Panc1 (cell line): Measurements from ENCODE around the gene GLIPR1L2. TPM values are rescaled to one million over a fixed set of nuclear protein-coding genes. Genes with fewer than 3 reads are reported as not detected.

Experiments
- ATAC-seq: fragments of 200-7000 bp; cut with Tn5 transposase; 2 replicates; pipeline ENCODE4 v1.9.1; 2020; ENCODE audit warnings: mild to moderate bottlenecking, moderate library complexity
- BruUV-seq: library from RNA; stranded (reverse); fragments of 400-500 nt; replicated peaks from 2 replicates; lab custom pipeline; 2021; lab: Mats Ljungman, UMichigan
- CTCF ChIA-PET: fragments of 300-600 bp; sonication (Branson Sonifier 250); formaldehyde crosslinking; loops from one replicate; lab custom pipeline; 2022; ENCODE audit warnings: antibody characterized with exemption; lab: Charles Lee
- POLR2A ChIA-PET: fragments of 300-600 bp; sonication (Branson Sonifier 250); formaldehyde crosslinking; loops from one replicate; lab custom pipeline; 2022; ENCODE audit warnings: antibody characterized with exemption; lab: Charles Lee
- DNase-seq: peaks from one replicate; pipeline ENCODE4 v3.0.0-alpha.2; 2010; ENCODE audit warnings: low read depth, low spot score
- H3K27ac ChIP-seq: 2 replicates; pipeline ENCODE4 v1.5.1; 2011; ENCODE audit warnings: mild to moderate bottlenecking, low read length, inconsistent platforms
- H3K27me3 ChIP-seq: fragments of 200-500 bp; sonication (Bioruptor generic); 2 replicates; pipeline ENCODE4 v1.6.0; 2014; ENCODE audit warnings: low read length, inconsistent platforms; ENCODE audit not compliant: control insufficient read depth, insufficient read depth
- H3K36me3 ChIP-seq: fragments of 200-500 bp; sonication (Bioruptor generic); 2 replicates; pipeline ENCODE4 v1.5.1; 2014; ENCODE audit warnings: inconsistent platforms, mild to moderate bottlenecking, low read length, moderate library complexity; ENCODE audit not compliant: control insufficient read depth, insufficient read depth
- H3K4me1 ChIP-seq: 2 replicates; pipeline ENCODE4 v1.5.1; 2011; ENCODE audit warnings: inconsistent platforms, mild to moderate bottlenecking, low read length, moderate library complexity; ENCODE audit not compliant: control insufficient read depth, insufficient read depth
- H3K4me3 ChIP-seq, 2 experiments: 2 replicates each; pipeline ENCODE4 v1.5.1; 2011 to 2012; ENCODE audit warnings: low read depth in 2 of 2, low read length in 2 of 2, mild to moderate bottlenecking in 2 of 2, inconsistent platforms in 1 of 2, moderate library complexity in 1 of 2
- H3K9me3 ChIP-seq: fragments of 200-500 bp; sonication (Bioruptor generic); 2 replicates; pipeline ENCODE4 v1.5.1; 2014; ENCODE audit warnings: low read depth, mild to moderate bottlenecking, inconsistent platforms, low read length, moderate library complexity; ENCODE audit not compliant: control insufficient read depth, insufficient read depth
- POLR2AphosphoS5 ChIP-seq: IDR thresholded peaks from 2 replicates; pipeline ENCODE4 v1.6.1; 2012; ENCODE audit warnings: mild to moderate bottlenecking, low read depth, low read length, moderate library complexity
- SIN3A ChIP-seq: IDR thresholded peaks from 2 replicates; pipeline ENCODE4 v1.6.1; 2012; ENCODE audit warnings: low read depth, mild to moderate bottlenecking, low read length, moderate library complexity, borderline replicate concordance; ENCODE audit not compliant: insufficient read depth
- TCF7L2 ChIP-seq: IDR thresholded peaks from 2 replicates; pipeline ENCODE4 v1.6.1; 2011; ENCODE audit warnings: mild to moderate bottlenecking, low read depth, low read length, inconsistent platforms
- in situ Hi-C: cut with HindIII; loops from 2 replicates; pipeline ENCODE4 v1.10.0; 2016; ENCODE audit warnings: low sequenced_read_pairs, low pct_unique_long_range_greater_than_20kb
- intact Hi-C: fragments of 100-400 bp; cut with micrococcal nuclease; formaldehyde crosslinking; loops from one replicate; pipeline ENCODE4 v1.10.0; 2022; ENCODE audit not compliant: unreplicated experiment
- total RNA-seq: library from RNA; stranded (reverse); gene quantifications from one replicate; pipeline ENCODE4 v1.2.1, GENCODE V29; 2021; ENCODE audit not compliant: unreplicated experiment
- TF ChIP-seq, protein P1 (sequence below), 2 experiments: IDR thresholded peaks; 2 replicates each; pipeline ENCODE4 v1.6.1; 2011 to 2012; ENCODE audit warnings: low read depth in 2 of 2, control low read depth in 1 of 2, low read length in 1 of 2, mild to moderate bottlenecking in 1 of 2, moderate library complexity in 1 of 2; ENCODE audit not compliant: insufficient read depth in 1 of 2
- TF ChIP-seq, protein P2 (sequence below): fragments of 450-650 bp; IDR thresholded peaks from 2 replicates; pipeline ENCODE4 v1.5.1; 2017; ENCODE audit warnings: mild to moderate bottlenecking

The GLIPR1L2 gene
- total RNA-seq, 1 experiment from 2014 or later: 0.72 TPM

DNA sequence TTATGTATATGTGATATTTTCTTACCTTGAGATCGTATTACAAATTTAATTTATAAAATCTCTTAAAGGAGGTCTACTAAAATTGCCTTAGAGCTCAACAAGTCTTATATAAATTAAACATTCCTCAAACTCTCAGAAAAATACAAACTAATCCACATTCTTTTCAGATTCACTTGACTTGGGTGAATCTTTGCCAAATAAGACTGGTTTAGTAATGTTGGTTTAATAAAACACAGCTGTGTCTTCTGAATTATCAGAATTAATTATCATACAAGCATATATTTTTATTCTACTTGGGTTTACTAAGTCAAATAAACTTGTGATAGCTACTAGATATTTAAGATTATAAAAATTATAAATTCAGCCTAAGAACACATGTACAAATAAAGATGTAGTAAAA is 13.3 kb downstream of the GLIPR1L2 start:
- no peaks in the 10 kb centered on the region for H3K36me3 ChIP-seq
- H3K4me3 ChIP-seq: no peak overlapping the region
- ChIA-PET CTCF (no interaction called here), POLR2A (no interaction called here)
- H3K27me3 ChIP-seq: no peaks in the 10 kb centered on the region
- no peak for ATAC-seq
- no peaks in the 10 kb centered on the region for H3K4me1 ChIP-seq
- intact Hi-C loops: no loop called here
- TF ChIP-seq, protein P1, sequence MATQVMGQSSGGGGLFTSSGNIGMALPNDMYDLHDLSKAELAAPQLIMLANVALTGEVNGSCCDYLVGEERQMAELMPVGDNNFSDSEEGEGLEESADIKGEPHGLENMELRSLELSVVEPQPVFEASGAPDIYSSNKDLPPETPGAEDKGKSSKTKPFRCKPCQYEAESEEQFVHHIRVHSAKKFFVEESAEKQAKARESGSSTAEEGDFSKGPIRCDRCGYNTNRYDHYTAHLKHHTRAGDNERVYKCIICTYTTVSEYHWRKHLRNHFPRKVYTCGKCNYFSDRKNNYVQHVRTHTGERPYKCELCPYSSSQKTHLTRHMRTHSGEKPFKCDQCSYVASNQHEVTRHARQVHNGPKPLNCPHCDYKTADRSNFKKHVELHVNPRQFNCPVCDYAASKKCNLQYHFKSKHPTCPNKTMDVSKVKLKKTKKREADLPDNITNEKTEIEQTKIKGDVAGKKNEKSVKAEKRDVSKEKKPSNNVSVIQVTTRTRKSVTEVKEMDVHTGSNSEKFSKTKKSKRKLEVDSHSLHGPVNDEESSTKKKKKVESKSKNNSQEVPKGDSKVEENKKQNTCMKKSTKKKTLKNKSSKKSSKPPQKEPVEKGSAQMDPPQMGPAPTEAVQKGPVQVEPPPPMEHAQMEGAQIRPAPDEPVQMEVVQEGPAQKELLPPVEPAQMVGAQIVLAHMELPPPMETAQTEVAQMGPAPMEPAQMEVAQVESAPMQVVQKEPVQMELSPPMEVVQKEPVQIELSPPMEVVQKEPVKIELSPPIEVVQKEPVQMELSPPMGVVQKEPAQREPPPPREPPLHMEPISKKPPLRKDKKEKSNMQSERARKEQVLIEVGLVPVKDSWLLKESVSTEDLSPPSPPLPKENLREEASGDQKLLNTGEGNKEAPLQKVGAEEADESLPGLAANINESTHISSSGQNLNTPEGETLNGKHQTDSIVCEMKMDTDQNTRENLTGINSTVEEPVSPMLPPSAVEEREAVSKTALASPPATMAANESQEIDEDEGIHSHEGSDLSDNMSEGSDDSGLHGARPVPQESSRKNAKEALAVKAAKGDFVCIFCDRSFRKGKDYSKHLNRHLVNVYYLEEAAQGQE (IDR thresholded peaks at IDR 0.05; ENCODE audit: insufficient read depth in 1 of 2, low read depth in 2 of 2, low read length in 1 of 2): no peak
- TF ChIP-seq, protein P2, sequence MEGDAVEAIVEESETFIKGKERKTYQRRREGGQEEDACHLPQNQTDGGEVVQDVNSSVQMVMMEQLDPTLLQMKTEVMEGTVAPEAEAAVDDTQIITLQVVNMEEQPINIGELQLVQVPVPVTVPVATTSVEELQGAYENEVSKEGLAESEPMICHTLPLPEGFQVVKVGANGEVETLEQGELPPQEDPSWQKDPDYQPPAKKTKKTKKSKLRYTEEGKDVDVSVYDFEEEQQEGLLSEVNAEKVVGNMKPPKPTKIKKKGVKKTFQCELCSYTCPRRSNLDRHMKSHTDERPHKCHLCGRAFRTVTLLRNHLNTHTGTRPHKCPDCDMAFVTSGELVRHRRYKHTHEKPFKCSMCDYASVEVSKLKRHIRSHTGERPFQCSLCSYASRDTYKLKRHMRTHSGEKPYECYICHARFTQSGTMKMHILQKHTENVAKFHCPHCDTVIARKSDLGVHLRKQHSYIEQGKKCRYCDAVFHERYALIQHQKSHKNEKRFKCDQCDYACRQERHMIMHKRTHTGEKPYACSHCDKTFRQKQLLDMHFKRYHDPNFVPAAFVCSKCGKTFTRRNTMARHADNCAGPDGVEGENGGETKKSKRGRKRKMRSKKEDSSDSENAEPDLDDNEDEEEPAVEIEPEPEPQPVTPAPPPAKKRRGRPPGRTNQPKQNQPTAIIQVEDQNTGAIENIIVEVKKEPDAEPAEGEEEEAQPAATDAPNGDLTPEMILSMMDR: no peak
- no peak for TF ChIP-seq TCF7L2
- no peak for TF ChIP-seq POLR2AphosphoS5
- TF ChIP-seq SIN3A: no peak
- in situ Hi-C loops: no loop called here
- no TSS peak for BruUV-seq
- DNase-seq: no peak
- no peak overlapping the region for H3K27ac ChIP-seq
- H3K9me3 ChIP-seq: no peaks in the 10 kb centered on the region; the same call in 1 of the 2 replicates

DNA sequence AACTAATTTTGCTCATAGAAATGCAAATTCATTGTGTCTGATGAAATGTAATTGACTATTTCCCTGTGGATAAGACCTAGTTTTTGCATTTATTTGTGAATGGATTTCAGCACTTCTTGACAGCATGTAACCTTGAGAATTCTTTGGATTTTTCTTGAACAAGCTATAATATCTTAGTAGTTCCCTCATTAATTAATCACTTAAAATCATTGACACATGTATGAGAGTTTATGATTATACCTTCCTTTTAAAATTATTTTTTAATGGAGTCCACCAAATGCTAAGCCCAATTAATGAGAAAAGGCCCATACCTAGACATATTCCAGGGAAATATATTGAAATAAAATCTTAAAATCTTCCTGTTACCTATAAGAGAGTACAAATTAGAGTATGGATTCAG is 16.8 kb downstream of the GLIPR1L2 start:
- POLR2A ChIA-PET: no interaction called here
- no TSS peak for BruUV-seq
- TF ChIP-seq, protein P2: no peak
- TF ChIP-seq, protein P1 (IDR thresholded peaks at IDR 0.05; ENCODE audit: insufficient read depth in 1 of 2, low read depth in 2 of 2, low read length in 1 of 2): no peak
- TF ChIP-seq SIN3A: no peak
- no peak for TF ChIP-seq TCF7L2
- TF ChIP-seq POLR2AphosphoS5: no peak

More for the DNA sequence above, 16.8 kb downstream of the GLIPR1L2 start:
- CTCF ChIA-PET: interaction anchor here (0.6 kb wide), 1 partner anchor 347 kb away, joined by 3 read pairs; no protein-coding TSS in a partner anchor
- DNase-seq: no peak
- H3K9me3 ChIP-seq: no peaks in the 10 kb centered on the region; the same call in 1 of the 2 replicates
- no peaks in the 10 kb centered on the region for H3K4me1 ChIP-seq
- H3K36me3 ChIP-seq: no peaks in the 10 kb centered on the region
- H3K27ac ChIP-seq: no peak overlapping the region
- intact Hi-C loops: no loop called here
- no peaks in the 10 kb centered on the region for H3K27me3 ChIP-seq
- no peak for ATAC-seq
- H3K4me3 ChIP-seq: no peak overlapping the region
- in situ Hi-C loops: no loop called here
